Measurements from ENCODE around the gene ZBTB48.

DNA sequence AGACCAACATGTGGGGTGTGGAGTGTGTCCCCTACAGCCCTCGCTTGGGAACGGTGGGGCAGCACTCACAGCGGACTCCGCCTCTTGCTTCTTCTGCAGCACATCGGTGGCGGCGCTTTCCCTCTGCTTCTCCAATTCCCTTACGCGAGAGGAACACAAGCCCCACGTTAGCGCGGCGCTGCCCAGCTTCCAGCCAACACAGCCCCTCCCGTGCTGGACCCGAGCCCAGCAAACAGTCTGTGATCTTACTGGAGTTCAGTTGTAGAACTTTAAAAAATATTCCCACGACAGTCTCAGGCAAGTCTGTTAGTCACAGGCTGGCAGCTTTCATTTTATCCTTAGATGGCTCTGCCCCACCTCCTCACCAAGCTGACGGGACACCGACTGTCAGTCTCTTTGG lies 58.4 kb downstream of the ZBTB48 start:
- TF ChIP-seq POLR2A (IDR thresholded peaks at IDR 0.05; ENCODE audit: low read length), result no peak
- no peak for TF ChIP-seq GATA1 (IDR thresholded peaks at IDR 0.05; ENCODE audit: low read depth, low read length)
